K562 (cell line): Measurements from ENCODE around the gene GABRR3.

ENCODE experiments used
- BRF1 ChIP-seq: IDR thresholded peaks from 3 replicates; pipeline ENCODE4 v1.6.1; 2011; ENCODE audit warnings: borderline replicate concordance, mild to moderate bottlenecking; ENCODE audit not compliant: insufficient read length; ENCODE audit errors: extremely low read depth
- CREB1 ChIP-seq, 2 experiments: sonication (generic) in 1 of 2; formaldehyde crosslinking in 1 of 2; IDR thresholded peaks; 2 replicates each; pipeline versions ENCODE4 v1.6.1 to v1.8.0; 2012 to 2022; ENCODE audit warnings: inconsistent platforms in 1 of 2, mild to moderate bottlenecking in 1 of 2, missing genetic modification reagents in 1 of 2, moderate library complexity in 1 of 2
- FOXK2 ChIP-seq, 2 experiments: fragments of 450-650 bp; IDR thresholded peaks in 1 of 2; conservative IDR thresholded peaks in 1 of 2; 2 replicates each; pipeline ENCODE4 v1.6.1; 2016; ENCODE audit warnings: low read depth in 2 of 2, mild to moderate bottlenecking in 1 of 2
- HCFC1 ChIP-seq: IDR thresholded peaks from 2 replicates; pipeline ENCODE4 v1.6.1; 2012; ENCODE audit warnings: low read depth, low read length, improper control_type of control experiment
- HNRNPK ChIP-seq: fragments of 200-400 bp; formaldehyde crosslinking; IDR thresholded peaks from one replicate; pipeline ENCODE4 v1.6.1; 2018; ENCODE audit warnings: mild to moderate bottlenecking, low read depth, low read length; ENCODE audit not compliant: poor library complexity, severe bottlenecking
- NFIC ChIP-seq: fragments of 450-650 bp; IDR thresholded peaks from 2 replicates; pipeline ENCODE4 v1.6.1; 2017; ENCODE audit warnings: mild to moderate bottlenecking, inconsistent platforms
- RAD21 ChIP-seq, 2 experiments: fragments of 250-450 bp in 1 of 2; fragments of 450-650 bp in 1 of 2; sonication (Bioruptor Pico) in 1 of 2; formaldehyde crosslinking in 1 of 2; IDR thresholded peaks in 1 of 2; conservative IDR thresholded peaks in 1 of 2; 2 replicates each; pipeline versions ENCODE4 v1.4.0 to v1.8.0; 2020 to 2022; ENCODE audit warnings: mild to moderate bottlenecking in 2 of 2, moderate library complexity in 1 of 2
- TARDBP ChIP-seq: fragments of 450-650 bp; IDR thresholded peaks from 2 replicates; pipeline ENCODE4 v1.6.1; 2016
- ZNF143 ChIP-seq: sonication (generic); formaldehyde crosslinking; IDR thresholded peaks from 2 replicates; pipeline ENCODE4 v1.9.0; 2022; ENCODE audit warnings: mild to moderate bottlenecking, missing genetic modification reagents
- ZNF830 ChIP-seq: fragments of 250-450 bp; sonication (Bioruptor Pico); IDR thresholded peaks from 2 replicates; pipeline ENCODE4 v1.5.0; 2021; ENCODE audit warnings: mild to moderate bottlenecking
- ZZZ3 ChIP-seq: fragments of 450-650 bp; IDR thresholded peaks from 2 replicates; pipeline ENCODE4 v1.6.1; 2016; ENCODE audit warnings: antibody characterized with exemption, mild to moderate bottlenecking, moderate library complexity
- TF ChIP-seq, protein P1 (sequence below), 3 experiments: IDR thresholded peaks in 2 of 3; conservative IDR thresholded peaks in 1 of 3; 2 replicates each; pipeline ENCODE4 v1.5.1; 2011 to 2012; ENCODE audit warnings: low read length in 3 of 3, mild to moderate bottlenecking in 3 of 3, control low read depth in 2 of 3, improper control_type of control experiment in 1 of 3, inconsistent platforms in 1 of 3, low read depth in 1 of 3, mixed read lengths in 1 of 3, moderate library complexity in 1 of 3; ENCODE audit not compliant: insufficient read depth in 2 of 3

DNA sequence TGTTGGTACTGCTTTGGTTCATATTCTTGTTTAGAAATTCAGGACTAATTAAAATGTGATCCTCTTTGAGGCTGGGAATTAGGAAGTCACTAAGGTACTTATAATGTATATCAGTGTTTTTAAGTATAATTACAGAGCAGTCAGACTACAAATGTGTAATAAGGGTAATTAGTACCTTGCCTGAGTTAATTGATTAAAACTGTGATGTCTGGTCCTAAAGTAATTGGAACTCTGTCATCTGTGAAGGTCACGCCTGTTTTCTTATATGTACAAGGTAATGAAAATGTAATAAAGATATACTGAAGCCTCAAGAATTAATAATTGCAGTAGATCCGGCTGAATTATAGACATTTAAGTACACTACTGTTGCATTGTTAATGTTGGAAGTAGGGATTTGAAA is 95.7 kb downstream of the GABRR3 start:
- TF ChIP-seq NFIC (no peak), HCFC1 (no peak), TARDBP (no peak), ZZZ3 (no peak), HNRNPK (no peak), CREB1 (IDR thresholded peaks at IDR 0.05) (no peak), CREB1 (CRISPR knock-in tag; IDR thresholded peaks at IDR 0.05) (no peak), RAD21 (CRISPR knock-in tag; conservative IDR thresholded peaks at IDR 0.05 in 1 of 2, IDR thresholded peaks at IDR 0.05 in 1 of 2) (no peak), BRF1 (no peak), ZNF830 (CRISPR knock-in tag) (no peak), ZNF143 (CRISPR knock-in tag) (no peak), FOXK2 (conservative IDR thresholded peaks at IDR 0.05 in 1 of 2, IDR thresholded peaks at IDR 0.05 in 1 of 2; ENCODE audit: low read depth in 2 of 2) (no peak)
- TF ChIP-seq, protein P1, sequence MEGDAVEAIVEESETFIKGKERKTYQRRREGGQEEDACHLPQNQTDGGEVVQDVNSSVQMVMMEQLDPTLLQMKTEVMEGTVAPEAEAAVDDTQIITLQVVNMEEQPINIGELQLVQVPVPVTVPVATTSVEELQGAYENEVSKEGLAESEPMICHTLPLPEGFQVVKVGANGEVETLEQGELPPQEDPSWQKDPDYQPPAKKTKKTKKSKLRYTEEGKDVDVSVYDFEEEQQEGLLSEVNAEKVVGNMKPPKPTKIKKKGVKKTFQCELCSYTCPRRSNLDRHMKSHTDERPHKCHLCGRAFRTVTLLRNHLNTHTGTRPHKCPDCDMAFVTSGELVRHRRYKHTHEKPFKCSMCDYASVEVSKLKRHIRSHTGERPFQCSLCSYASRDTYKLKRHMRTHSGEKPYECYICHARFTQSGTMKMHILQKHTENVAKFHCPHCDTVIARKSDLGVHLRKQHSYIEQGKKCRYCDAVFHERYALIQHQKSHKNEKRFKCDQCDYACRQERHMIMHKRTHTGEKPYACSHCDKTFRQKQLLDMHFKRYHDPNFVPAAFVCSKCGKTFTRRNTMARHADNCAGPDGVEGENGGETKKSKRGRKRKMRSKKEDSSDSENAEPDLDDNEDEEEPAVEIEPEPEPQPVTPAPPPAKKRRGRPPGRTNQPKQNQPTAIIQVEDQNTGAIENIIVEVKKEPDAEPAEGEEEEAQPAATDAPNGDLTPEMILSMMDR (IDR thresholded peaks at IDR 0.05 in 2 of 3, conservative IDR thresholded peaks at IDR 0.05 in 1 of 3; ENCODE audit: insufficient read depth in 2 of 3, low read depth in 1 of 3, low read length in 3 of 3), result no peak
